KMS-11 (cell line): ENCODE results near the gene DGKG.

ENCODE experiments used
- H2AFZ ChIP-seq: fragments of 200-600 bp; sonication (generic); 2 replicates; pipeline ENCODE4 v1.6.1; 2016; ENCODE audit warnings: antibody characterized with exemption, mixed run types, low read depth
- H3K27ac ChIP-seq: fragments of 200-600 bp; sonication (generic); 2 replicates; pipeline ENCODE4 v1.6.1; 2016; ENCODE audit warnings: mild to moderate bottlenecking, mixed run types
- H3K27me3 ChIP-seq: fragments of 200-600 bp; sonication (generic); 2 replicates; pipeline ENCODE4 v1.6.1; 2017; ENCODE audit warnings: mild to moderate bottlenecking, low read depth, mixed run types, moderate library complexity; ENCODE audit not compliant: insufficient read depth
- H3K36me3 ChIP-seq: fragments of 200-600 bp; sonication (generic); 2 replicates; pipeline ENCODE4 v1.6.1; 2017; ENCODE audit warnings: mild to moderate bottlenecking, mixed run types; ENCODE audit not compliant: insufficient read depth
- H3K4me1 ChIP-seq: fragments of 200-600 bp; sonication (generic); 2 replicates; pipeline ENCODE4 v1.6.1; 2016; ENCODE audit warnings: mild to moderate bottlenecking, low read depth, mixed run types; ENCODE audit not compliant: poor library complexity, severe bottlenecking
- H3K4me2 ChIP-seq: fragments of 200-600 bp; sonication (generic); 2 replicates; pipeline ENCODE4 v1.7.0; 2016; ENCODE audit warnings: mild to moderate bottlenecking, mixed run types
- H3K4me3 ChIP-seq: fragments of 200-600 bp; sonication (generic); IDR thresholded peaks from 2 replicates; pipeline ENCODE4 v1.6.1; 2017; ENCODE audit warnings: low read depth, low read length, mixed read lengths; ENCODE audit not compliant: insufficient read depth
- H3K79me2 ChIP-seq: fragments of 200-600 bp; sonication (generic); 2 replicates; pipeline ENCODE4 v1.6.1; 2016; ENCODE audit warnings: low read depth, mixed run types; ENCODE audit not compliant: insufficient read depth
- H3K9ac ChIP-seq: fragments of 200-600 bp; sonication (generic); 2 replicates; pipeline ENCODE4 v1.6.1; 2016; ENCODE audit warnings: mild to moderate bottlenecking, mixed run types
- H4K20me1 ChIP-seq: fragments of 200-600 bp; sonication (generic); 2 replicates; pipeline ENCODE4 v1.6.1; 2016; ENCODE audit warnings: mild to moderate bottlenecking, mixed run types; ENCODE audit not compliant: insufficient read depth
- TF ChIP-seq, protein P1 (sequence below): fragments of 200-600 bp; sonication (generic); conservative IDR thresholded peaks from 2 replicates; pipeline ENCODE4 v1.6.1; 2017; ENCODE audit warnings: low read depth, mild to moderate bottlenecking, antibody characterized with exemption, low read length, moderate library complexity, mixed read lengths

Gene DGKG

GRCh38 chr3:186317478-186317877 is 44.6 kb downstream of the DGKG start:
- Histone ChIP-seq H3K27me3 (no peaks in the 10 kb centered on the region), H4K20me1 (no peaks in the 10 kb centered on the region), H3K4me1 (no peaks in the 10 kb centered on the region), H3K4me2 (no peak overlapping the region), H2AFZ (no peak overlapping the region), H3K36me3 (no peaks in the 10 kb centered on the region), H3K79me2 (no peaks in the 10 kb centered on the region), H3K27ac (no peak overlapping the region), H3K4me3 (no peak overlapping the region), H3K9ac (no peak overlapping the region)
- TF ChIP-seq, protein P1, sequence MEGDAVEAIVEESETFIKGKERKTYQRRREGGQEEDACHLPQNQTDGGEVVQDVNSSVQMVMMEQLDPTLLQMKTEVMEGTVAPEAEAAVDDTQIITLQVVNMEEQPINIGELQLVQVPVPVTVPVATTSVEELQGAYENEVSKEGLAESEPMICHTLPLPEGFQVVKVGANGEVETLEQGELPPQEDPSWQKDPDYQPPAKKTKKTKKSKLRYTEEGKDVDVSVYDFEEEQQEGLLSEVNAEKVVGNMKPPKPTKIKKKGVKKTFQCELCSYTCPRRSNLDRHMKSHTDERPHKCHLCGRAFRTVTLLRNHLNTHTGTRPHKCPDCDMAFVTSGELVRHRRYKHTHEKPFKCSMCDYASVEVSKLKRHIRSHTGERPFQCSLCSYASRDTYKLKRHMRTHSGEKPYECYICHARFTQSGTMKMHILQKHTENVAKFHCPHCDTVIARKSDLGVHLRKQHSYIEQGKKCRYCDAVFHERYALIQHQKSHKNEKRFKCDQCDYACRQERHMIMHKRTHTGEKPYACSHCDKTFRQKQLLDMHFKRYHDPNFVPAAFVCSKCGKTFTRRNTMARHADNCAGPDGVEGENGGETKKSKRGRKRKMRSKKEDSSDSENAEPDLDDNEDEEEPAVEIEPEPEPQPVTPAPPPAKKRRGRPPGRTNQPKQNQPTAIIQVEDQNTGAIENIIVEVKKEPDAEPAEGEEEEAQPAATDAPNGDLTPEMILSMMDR: no peak

GRCh38 chr3:186316666-186317260 is 45.3 kb downstream of the DGKG start:
- Histone ChIP-seq H3K79me2 (no peaks in the 10 kb centered on the region), H3K27ac (no peak overlapping the region), H3K4me3 (no peak overlapping the region), H2AFZ (no peak overlapping the region), H3K4me2 (no peak overlapping the region), H3K4me1 (no peaks in the 10 kb centered on the region), H4K20me1 (no peaks in the 10 kb centered on the region), H3K27me3 (no peaks in the 10 kb centered on the region), H3K36me3 (no peaks in the 10 kb centered on the region), H3K9ac (no peak overlapping the region)
- TF ChIP-seq, protein P1: no peak

GRCh38 chr3:186315581-186316354 is 46.3 kb downstream of the DGKG start:
- H3K27ac ChIP-seq: no peak overlapping the region
- H2AFZ ChIP-seq: no peak overlapping the region
- H3K4me3 ChIP-seq: no peak overlapping the region
- no peaks in the 10 kb centered on the region for H3K79me2 ChIP-seq
- no peaks in the 10 kb centered on the region for H3K27me3 ChIP-seq
- H4K20me1 ChIP-seq: no peaks in the 10 kb centered on the region
- no peaks in the 10 kb centered on the region for H3K4me1 ChIP-seq
- no peak overlapping the region for H3K9ac ChIP-seq
- TF ChIP-seq, protein P1: no peak
- H3K4me2 ChIP-seq: no peak overlapping the region
- H3K36me3 ChIP-seq: no peaks in the 10 kb centered on the region

GRCh38 chr3:186314896-186315295 is 47.1 kb downstream of the DGKG start:
- TF ChIP-seq, protein P1: no peak
- Histone ChIP-seq H3K27me3 (no peaks in the 10 kb centered on the region), H3K9ac (no peak overlapping the region), H3K4me3 (no peak overlapping the region), H3K79me2 (no peaks in the 10 kb centered on the region), H3K27ac (no peak overlapping the region), H2AFZ (no peak overlapping the region), H3K4me1 (no peaks in the 10 kb centered on the region), H3K36me3 (no peaks in the 10 kb centered on the region), H3K4me2 (no peak overlapping the region), H4K20me1 (no peaks in the 10 kb centered on the region)
